NCI-H187 (cell line): ENCODE measurements around the gene TBC1D1.

ENCODE experiments used
- DNase-seq, 2 experiments: peaks; one replicate each; lab custom pipeline; 2025; lab: John Stamatoyannopoulos, UW

TBC1D1 gene

DNA sequence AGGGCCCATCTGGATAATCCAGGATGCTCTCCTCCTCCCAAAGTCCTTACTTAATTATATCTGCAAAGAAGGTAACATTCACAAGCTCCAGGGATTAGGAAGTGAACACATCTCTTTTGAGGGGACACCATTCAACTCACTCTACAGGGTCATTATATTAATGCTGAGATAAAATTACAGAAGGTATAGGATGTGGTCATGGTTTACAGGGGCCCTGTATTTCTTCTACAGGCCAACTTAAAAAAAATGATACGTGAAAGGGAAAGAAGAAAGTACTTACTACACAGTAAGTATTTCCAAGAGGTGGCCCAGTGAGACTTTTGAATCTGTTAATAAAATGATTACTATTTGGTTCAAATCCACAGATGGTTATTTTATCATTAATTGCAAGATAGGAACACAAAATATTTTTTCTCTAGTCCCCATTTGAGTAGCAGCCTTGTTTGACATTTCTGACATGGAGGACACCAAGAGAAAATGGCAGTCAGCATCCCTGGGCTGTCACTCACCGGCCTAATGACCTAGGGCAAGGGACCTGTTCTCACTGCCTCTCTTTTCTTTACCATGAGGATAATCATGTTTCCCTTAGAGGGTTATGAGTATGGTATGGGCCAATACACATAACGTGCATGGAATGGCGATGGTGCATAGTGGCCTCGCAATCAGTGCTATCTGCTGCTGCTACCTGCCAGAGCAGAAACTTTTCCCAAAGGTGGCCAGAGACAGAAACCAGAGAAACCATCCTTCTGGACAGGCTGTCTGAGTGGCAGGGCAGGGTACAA, 209.8 kb downstream of the TBC1D1 start:
- DNase-seq: no peak

DNA sequence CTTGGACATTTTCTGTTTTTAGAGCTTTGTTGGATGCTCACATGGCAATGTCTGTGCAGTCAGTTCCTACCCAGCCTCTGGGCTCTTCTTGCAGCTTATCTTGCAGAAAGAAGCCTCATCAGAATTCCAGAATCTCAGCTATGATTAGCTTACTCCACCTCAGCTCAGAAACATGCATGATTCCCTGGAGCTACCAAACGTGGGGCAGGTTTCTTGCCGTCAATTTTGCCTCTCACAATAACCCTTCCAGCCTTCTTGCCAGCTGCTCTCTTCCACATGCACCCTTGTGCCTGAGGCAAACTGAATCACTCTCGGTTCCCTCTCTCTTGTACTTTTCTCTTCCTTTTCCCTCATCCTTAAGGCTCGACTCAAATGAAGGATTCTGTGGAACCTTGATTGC, 210.7 kb downstream of the TBC1D1 start:
- DNase-seq: no peak

DNA sequence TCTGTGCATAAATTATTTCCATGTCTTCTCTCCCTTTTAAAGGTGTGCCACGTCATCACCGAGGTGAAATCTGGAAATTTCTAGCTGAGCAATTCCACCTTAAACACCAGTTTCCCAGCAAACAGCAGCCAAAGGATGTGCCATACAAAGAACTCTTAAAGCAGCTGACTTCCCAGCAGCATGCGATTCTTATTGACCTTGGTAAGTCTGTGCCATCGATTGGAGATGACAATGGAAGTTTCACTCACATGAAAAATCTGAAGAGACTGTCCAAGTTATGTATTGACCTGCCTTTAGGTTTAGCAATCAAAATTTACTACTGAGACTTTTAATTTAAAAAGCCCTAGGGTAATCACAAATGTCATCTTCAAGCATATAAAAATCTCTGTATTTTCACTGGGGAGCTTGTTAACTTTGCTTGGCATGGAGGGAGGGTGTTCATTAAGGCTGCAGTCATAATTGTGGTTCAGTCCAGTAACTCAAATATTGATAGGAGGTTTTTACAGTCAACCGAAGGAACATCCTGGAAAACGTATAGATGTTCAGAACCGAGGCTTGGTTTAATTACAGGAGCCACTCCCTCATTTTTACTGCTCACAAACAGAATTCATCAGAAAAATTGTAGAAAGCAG, 212.2 kb downstream of the TBC1D1 start:
- DNase-seq: no peak

- DNase-seq: peak in 1 of 2 experiments; percentile 13
Observed at GRCh38 chr4:38105475-38106220, 214.8 kb downstream of the TBC1D1 start.

DNA sequence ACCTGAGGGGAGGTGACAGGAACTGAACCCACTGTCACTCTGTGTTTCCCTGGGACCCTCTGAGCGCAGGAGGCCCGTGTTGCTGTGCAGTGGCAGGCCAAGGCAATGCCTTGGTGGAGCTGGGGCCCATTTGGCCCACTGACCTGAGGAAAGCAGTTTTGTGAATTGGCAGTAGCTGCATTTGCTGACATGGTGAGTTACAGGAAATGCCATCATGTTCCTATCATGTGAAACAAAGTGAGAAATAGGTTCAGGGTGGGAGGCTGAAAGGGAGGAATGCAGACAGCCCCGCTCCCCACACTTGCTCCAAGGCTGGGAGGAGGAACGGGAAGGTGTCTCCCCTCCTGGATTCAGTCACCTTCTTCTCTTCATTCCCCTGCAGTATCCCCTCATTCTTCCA, 215.4 kb downstream of the TBC1D1 start:
- no peak for DNase-seq

DNA sequence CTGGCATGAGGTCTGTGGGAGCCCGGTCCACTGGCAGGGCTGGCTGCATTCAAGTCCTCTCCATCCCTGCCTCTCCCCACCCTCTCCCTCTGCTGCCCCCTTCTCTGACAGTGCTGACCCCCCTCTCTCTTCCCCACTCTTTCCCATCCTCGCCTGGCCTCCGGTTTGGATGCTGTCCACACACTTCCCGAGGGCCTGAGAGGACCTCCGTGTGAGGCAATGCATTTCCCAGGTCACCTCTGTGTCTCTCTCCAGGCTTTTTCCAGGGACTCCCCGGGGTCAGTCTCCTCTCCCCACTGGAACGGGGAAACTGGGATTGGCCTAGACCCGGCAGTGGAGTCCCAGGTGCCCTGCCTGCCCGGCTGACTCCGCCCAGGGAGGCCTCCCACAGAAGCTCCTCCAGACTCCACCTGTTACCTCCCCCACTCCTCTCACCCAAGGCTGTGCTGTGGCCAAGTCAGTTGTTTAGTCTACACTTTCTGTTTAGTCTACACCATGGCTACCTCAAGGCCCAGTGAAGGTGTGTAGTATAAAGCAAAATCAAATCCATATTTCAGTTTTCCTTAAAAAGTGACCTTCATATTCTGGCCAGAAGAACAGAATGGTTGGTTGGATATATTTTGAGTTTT, 216.1 kb downstream of the TBC1D1 start:
- no peak for DNase-seq

GRCh38 chr4:38107818-38108217, 216.9 kb downstream of the TBC1D1 start:
- no peak for DNase-seq

DNA sequence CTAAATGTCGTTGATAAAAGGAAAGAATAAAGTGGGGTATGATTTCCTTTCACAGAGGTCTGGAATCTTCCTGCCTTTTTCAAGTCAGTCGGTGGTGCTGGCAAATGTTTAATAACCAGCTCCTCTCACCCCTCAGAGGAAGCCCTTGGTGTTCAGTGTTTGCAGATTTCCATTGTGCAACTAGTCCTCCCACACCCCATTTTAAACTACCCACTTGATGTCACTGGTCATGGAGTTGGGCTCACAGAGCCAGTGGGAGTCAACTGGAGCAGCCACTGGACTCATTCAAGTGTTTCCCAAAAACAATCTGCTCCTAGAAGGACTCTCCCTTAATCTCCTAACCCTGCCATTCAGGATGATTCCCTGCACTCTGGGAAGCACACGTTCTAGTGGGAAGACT, 218.5 kb downstream of the TBC1D1 start:
- no peak for DNase-seq

- peak; percentile 18 to 33 for DNase-seq
Observed at GRCh38 chr4:38109896-38110295, 219.0 kb downstream of the TBC1D1 start.

GRCh38 chr4:38111024-38111423, 220.1 kb downstream of the TBC1D1 start:
- DNase-seq: no peak

DNA sequence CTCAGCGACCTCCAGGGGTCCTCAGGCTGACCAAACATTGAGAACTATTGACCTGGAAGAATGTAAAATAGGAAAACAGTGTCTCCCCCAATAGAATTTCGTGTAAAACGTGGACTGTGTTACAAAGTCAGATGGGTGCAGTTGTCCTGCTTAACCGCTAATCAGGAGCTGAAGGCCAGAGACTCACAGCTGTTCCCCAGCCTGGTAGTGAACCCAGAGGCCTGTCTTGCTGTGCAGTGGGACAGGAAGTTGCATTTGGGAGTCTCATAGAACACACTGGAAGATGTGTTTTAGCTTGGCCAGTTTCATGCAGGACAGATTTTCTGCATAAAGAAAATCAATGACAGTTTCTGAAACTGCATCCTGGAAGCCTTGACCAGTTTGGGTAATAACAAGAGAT, 220.8 kb downstream of the TBC1D1 start:
- DNase-seq: no peak

DNA sequence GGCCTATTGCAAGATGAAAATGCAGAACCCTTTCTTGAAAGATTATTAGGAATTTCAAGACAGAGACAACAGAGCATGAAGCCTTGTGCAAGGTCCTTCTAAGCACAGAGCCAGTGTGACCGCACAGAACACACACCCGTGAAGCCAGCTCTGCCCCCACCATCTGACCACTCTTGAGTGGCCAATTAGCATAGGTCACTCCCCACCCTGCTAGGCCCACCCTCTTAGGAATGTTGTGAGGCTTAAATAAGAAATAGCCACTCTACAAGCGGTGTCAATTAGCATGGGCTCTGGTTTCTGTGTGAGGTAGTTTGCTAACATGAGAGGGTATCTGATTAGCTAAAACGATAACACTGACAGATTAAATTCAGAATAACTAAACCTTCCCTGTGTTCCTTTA, 222.2 kb downstream of the TBC1D1 start:
- no peak for DNase-seq

DNA sequence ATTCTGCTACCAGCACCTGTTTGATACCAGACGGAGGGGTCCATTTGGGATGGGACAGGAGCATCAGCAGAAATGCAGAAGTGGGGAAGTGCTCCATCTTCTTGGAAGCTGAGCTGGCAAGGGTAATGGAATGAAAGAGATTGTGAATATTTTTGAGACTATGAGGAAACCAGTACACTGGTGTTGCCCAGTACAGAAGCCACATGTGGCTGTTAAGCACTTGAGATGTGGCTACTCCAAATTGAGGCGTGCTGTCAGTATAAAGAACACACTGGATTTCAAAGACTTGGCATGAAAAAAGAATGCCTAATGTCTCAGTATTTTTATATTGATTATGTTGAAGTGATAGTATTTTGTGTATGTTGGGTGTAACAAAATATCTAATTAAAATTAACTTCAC, 222.7 kb downstream of the TBC1D1 start:
- no peak for DNase-seq

- DNase-seq: no peak
Observed at GRCh38 chr4:38114386-38115150, 223.7 kb downstream of the TBC1D1 start.

DNA sequence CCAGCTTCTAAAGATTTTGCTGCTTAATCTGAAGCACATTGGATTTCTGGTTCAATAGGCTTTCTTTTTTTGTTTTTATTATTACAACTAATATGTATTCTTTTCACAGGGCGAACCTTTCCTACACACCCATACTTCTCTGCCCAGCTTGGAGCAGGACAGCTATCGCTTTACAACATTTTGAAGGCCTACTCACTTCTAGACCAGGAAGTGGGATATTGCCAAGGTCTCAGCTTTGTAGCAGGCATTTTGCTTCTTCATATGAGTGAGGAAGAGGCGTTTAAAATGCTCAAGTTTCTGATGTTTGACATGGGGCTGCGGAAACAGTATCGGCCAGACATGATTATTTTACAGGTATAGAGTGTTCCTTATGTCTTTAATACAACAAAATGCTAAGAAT, 224.7 kb downstream of the TBC1D1 start:
- no peak for DNase-seq

DNA sequence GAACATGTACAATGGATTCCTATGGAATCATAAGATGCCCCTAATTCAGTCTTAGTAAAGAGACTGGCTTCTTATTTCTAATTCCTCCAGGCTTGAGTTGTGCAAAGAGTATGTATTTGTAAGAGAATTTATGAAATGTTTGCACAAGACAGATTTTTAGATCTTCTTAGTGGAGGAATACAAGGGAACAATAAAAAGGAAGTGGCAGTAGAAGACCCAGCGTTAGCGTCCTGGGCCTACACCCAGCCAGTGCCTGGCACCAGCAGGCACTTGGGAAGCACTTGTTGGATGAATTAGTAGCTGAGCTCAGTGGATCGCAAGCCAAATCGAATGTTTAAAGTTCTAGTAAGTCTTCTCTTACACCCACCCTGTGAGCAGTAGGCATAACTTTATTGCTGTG, 226.7 kb downstream of the TBC1D1 start:
- no peak for DNase-seq

GRCh38 chr4:38119668-38120385, 228.9 kb downstream of the TBC1D1 start:
- DNase-seq: peak; percentile 49 to 65

DNA sequence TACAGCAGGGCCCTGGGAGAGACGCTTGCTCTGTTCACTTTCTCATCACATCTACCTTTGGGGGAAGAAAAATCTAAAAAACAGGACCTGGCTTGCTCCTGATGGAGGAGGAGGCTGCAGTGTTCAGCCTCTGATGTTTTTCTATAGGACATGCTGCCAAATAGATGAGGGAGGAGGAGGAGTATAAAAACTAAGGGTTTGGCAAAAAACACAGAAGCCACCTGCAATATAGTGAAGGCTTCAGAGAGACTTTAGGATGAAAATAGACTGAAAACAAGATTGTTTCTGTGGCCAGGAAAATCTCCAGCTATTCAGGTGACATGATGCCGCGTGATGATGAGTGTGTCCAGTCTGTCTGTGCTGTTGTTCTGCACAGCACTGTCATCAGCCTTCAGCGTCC, 229.9 kb downstream of the TBC1D1 start:
- DNase-seq: no peak

DNA sequence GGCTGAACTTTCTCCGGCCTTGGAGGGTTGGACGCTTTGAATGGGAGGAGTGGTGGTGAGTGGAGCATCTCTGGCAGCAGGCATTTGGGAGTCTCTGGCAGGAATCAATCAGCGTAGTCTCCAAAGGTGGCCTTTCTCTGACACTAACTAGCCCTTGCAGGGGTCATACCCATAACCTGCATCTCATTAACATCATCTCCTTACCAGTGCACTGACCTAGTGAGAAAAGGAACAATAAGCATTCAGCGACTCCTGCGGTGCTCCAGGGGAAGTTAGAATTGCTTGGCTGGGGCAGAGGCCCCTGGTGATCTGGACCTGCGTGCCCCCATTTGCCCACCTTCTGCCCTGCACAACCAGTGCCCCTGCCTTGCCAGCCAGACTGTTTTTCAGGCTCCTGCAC, 231.2 kb downstream of the TBC1D1 start:
- no peak for DNase-seq

DNA sequence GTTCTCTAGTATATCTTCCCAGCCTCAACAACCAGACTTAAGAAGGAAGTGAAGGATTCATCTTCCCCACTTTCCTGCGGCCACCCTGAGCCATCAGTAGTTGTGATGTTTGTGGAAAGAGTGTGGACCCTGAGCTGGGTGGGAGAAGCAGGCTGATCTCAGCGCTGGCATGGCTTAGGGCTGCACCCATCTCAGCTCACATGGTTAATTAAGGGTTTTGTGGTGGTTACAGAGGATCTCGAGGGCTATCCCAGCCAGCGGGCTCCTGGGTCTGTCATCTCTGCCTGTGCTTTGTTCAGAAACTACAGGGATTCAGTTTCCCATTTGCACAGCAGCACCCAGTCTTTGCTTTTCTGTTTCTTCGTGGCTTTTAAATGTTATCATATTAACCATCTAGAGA, 232.7 kb downstream of the TBC1D1 start:
- no peak for DNase-seq

- DNase-seq: no peak
Observed at GRCh38 chr4:38124961-38125360, 234.1 kb downstream of the TBC1D1 start.
